H1 (cell line): ENCODE measurements around the gene HSPBAP1. TPM values are rescaled to one million over a fixed set of nuclear protein-coding genes. Genes with fewer than 3 reads are reported as not detected.

Experiments used
- CTBP2 ChIP-seq: IDR thresholded peaks from 2 replicates; pipeline ENCODE4 v1.7.0; 2011; ENCODE audit warnings: borderline replicate concordance, mild to moderate bottlenecking, moderate library complexity, mixed read lengths, low read length; ENCODE audit not compliant: insufficient read depth, insufficient read length
- HDAC2 ChIP-seq, 2 experiments: fragments of 300-600 bp in 1 of 2; sonication (generic) in 1 of 2; IDR thresholded peaks; 2 replicates each; pipeline ENCODE4 v1.6.1; 2011 to 2012; ENCODE audit warnings: low read depth in 2 of 2, low read length in 2 of 2, mild to moderate bottlenecking in 2 of 2, moderate library complexity in 2 of 2, borderline replicate concordance in 1 of 2, inconsistent platforms in 1 of 2
- polyA plus RNA-seq, 7 experiments: library from polyadenylated mRNA; depleted of rRNA in 3 of 7; stranded (reverse) in 5 of 7; unstranded in 2 of 7; fragments of >200 nt in 5 of 7; fragments of 200-250 nt in 2 of 7; gene quantifications; 1 replicate in 5 of 7; 2 replicates in 1 of 7; 4 replicates in 1 of 7; pipeline versions ENCODE4 v1.2.1 to v1.2.3, GENCODE V29; 2011 to 2013; ENCODE audit warnings: missing spikeins in 2 of 7, mixed read lengths in 2 of 7
- total RNA-seq: library from RNA; stranded (reverse); fragmentation: NEBNext Ultra II Directional; extraction: Animal tissue kit (Norgen Biotek cat#: 25700); gene quantifications from 2 replicates; pipeline ENCODE4 v1.2.1, GENCODE V29; 2021
- TF ChIP-seq, protein P1 (sequence below): fragments of 300-600 bp; sonication (generic); IDR thresholded peaks from 2 replicates; pipeline ENCODE4 v1.7.1; 2012; ENCODE audit warnings: low read length, moderate library complexity, mild to moderate bottlenecking, inconsistent platforms; ENCODE audit not compliant: insufficient replicate concordance
- TF ChIP-seq, protein P2 (sequence below): IDR thresholded peaks from 2 replicates; pipeline ENCODE4 v1.6.1; 2011; ENCODE audit warnings: low read length, improper control_type of control experiment

Gene HSPBAP1
- total and polyA plus RNA-seq, 2 of the 8 experiments (the other 6 are each of a cell fraction or from before 2014, with no cell fraction given), result 7.5 to 8.3 TPM

GRCh38 chr3:122727766-122728165, 65.9 kb downstream of the HSPBAP1 start (continued):
- TF ChIP-seq, protein P1, sequence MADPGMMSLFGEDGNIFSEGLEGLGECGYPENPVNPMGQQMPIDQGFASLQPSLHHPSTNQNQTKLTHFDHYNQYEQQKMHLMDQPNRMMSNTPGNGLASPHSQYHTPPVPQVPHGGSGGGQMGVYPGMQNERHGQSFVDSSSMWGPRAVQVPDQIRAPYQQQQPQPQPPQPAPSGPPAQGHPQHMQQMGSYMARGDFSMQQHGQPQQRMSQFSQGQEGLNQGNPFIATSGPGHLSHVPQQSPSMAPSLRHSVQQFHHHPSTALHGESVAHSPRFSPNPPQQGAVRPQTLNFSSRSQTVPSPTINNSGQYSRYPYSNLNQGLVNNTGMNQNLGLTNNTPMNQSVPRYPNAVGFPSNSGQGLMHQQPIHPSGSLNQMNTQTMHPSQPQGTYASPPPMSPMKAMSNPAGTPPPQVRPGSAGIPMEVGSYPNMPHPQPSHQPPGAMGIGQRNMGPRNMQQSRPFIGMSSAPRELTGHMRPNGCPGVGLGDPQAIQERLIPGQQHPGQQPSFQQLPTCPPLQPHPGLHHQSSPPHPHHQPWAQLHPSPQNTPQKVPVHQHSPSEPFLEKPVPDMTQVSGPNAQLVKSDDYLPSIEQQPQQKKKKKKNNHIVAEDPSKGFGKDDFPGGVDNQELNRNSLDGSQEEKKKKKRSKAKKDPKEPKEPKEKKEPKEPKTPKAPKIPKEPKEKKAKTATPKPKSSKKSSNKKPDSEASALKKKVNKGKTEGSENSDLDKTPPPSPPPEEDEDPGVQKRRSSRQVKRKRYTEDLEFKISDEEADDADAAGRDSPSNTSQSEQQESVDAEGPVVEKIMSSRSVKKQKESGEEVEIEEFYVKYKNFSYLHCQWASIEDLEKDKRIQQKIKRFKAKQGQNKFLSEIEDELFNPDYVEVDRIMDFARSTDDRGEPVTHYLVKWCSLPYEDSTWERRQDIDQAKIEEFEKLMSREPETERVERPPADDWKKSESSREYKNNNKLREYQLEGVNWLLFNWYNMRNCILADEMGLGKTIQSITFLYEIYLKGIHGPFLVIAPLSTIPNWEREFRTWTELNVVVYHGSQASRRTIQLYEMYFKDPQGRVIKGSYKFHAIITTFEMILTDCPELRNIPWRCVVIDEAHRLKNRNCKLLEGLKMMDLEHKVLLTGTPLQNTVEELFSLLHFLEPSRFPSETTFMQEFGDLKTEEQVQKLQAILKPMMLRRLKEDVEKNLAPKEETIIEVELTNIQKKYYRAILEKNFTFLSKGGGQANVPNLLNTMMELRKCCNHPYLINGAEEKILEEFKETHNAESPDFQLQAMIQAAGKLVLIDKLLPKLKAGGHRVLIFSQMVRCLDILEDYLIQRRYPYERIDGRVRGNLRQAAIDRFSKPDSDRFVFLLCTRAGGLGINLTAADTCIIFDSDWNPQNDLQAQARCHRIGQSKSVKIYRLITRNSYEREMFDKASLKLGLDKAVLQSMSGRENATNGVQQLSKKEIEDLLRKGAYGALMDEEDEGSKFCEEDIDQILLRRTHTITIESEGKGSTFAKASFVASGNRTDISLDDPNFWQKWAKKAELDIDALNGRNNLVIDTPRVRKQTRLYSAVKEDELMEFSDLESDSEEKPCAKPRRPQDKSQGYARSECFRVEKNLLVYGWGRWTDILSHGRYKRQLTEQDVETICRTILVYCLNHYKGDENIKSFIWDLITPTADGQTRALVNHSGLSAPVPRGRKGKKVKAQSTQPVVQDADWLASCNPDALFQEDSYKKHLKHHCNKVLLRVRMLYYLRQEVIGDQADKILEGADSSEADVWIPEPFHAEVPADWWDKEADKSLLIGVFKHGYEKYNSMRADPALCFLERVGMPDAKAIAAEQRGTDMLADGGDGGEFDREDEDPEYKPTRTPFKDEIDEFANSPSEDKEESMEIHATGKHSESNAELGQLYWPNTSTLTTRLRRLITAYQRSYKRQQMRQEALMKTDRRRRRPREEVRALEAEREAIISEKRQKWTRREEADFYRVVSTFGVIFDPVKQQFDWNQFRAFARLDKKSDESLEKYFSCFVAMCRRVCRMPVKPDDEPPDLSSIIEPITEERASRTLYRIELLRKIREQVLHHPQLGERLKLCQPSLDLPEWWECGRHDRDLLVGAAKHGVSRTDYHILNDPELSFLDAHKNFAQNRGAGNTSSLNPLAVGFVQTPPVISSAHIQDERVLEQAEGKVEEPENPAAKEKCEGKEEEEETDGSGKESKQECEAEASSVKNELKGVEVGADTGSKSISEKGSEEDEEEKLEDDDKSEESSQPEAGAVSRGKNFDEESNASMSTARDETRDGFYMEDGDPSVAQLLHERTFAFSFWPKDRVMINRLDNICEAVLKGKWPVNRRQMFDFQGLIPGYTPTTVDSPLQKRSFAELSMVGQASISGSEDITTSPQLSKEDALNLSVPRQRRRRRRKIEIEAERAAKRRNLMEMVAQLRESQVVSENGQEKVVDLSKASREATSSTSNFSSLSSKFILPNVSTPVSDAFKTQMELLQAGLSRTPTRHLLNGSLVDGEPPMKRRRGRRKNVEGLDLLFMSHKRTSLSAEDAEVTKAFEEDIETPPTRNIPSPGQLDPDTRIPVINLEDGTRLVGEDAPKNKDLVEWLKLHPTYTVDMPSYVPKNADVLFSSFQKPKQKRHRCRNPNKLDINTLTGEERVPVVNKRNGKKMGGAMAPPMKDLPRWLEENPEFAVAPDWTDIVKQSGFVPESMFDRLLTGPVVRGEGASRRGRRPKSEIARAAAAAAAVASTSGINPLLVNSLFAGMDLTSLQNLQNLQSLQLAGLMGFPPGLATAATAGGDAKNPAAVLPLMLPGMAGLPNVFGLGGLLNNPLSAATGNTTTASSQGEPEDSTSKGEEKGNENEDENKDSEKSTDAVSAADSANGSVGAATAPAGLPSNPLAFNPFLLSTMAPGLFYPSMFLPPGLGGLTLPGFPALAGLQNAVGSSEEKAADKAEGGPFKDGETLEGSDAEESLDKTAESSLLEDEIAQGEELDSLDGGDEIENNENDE, result no peak
- TF ChIP-seq CTBP2 (no peak), HDAC2 (IDR thresholded peaks at IDR 0.05; ENCODE audit: borderline replicate concordance in 1 of 2, low read depth in 2 of 2, low read length in 2 of 2) (no peak)
- TF ChIP-seq, protein P2, sequence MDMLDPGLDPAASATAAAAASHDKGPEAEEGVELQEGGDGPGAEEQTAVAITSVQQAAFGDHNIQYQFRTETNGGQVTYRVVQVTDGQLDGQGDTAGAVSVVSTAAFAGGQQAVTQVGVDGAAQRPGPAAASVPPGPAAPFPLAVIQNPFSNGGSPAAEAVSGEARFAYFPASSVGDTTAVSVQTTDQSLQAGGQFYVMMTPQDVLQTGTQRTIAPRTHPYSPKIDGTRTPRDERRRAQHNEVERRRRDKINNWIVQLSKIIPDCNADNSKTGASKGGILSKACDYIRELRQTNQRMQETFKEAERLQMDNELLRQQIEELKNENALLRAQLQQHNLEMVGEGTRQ, result no peak
